IMR-90 (cell line): Measurements from ENCODE around the gene DMRT3. TPM values are rescaled to one million over a fixed set of nuclear protein-coding genes. Genes with fewer than 3 reads are reported as not detected.

Source experiments
- ATAC-seq: fragments of 200-7000 bp; cut with Tn5 transposase; 2 replicates; pipeline ENCODE4 v1.9.1; 2020; ENCODE audit warnings: low read depth, mild to moderate bottlenecking, moderate library complexity
- BruUV-seq: library from RNA; stranded (reverse); fragments of 400-500 nt; replicated peaks from 2 replicates; lab custom pipeline; 2021; lab: Mats Ljungman, UMichigan
- CTCF ChIA-PET: fragments of 300-600 bp; formaldehyde crosslinking; extraction: SDS; loops from one replicate; lab custom pipeline; 2021; ENCODE audit warnings: antibody characterized with exemption; lab: Yijun Ruan, JAX
- POLR2A ChIA-PET: fragments of 300-600 bp; sonication (Branson Sonifier 250); formaldehyde crosslinking; loops from one replicate; lab custom pipeline; 2022; ENCODE audit warnings: antibody characterized with exemption; ENCODE audit not compliant: unreplicated experiment; lab: Charles Lee
- DNase-seq: peaks from one replicate; pipeline ENCODE4 v3.0.0; 2013
- H2AFZ ChIP-seq: replicated peaks from 2 replicates; pipeline ENCODE3; 2013; ENCODE audit warnings: low read length, mild to moderate bottlenecking; ENCODE audit not compliant: poor library complexity
- H2AK5ac ChIP-seq: 2 replicates; pipeline ENCODE4 v1.6.1; 2013; ENCODE audit warnings: low read depth, low read length, inconsistent platforms
- H2AK9ac ChIP-seq: replicated peaks from 2 replicates; pipeline ENCODE3; 2013; ENCODE audit warnings: mild to moderate bottlenecking, low read depth, low read length, moderate library complexity; ENCODE audit not compliant: poor library complexity
- H2BK120ac ChIP-seq: 2 replicates; pipeline ENCODE4 v1.6.1; 2013; ENCODE audit warnings: low read depth, low read length, inconsistent platforms
- H2BK15ac ChIP-seq: 3 replicates; pipeline ENCODE4 v1.6.1; 2013; ENCODE audit warnings: low read depth, low read length, inconsistent platforms
- H2BK20ac ChIP-seq: 2 replicates; pipeline ENCODE4 v1.6.1; 2013; ENCODE audit warnings: low read depth, mild to moderate bottlenecking, inconsistent platforms, low read length, moderate library complexity
- H2BK5ac ChIP-seq: 2 replicates; pipeline ENCODE4 v1.6.1; 2013; ENCODE audit warnings: mild to moderate bottlenecking, low read depth, low read length, inconsistent platforms; ENCODE audit not compliant: poor library complexity, severe bottlenecking
- H3K14ac ChIP-seq: replicated peaks from 2 replicates; pipeline ENCODE4 v1.6.1; 2013; ENCODE audit warnings: low read depth, low read length, inconsistent platforms
- H3K18ac ChIP-seq: 2 replicates; pipeline ENCODE4 v1.6.1; 2013; ENCODE audit warnings: low read depth, low read length, control low read depth
- H3K23ac ChIP-seq: 2 replicates; pipeline ENCODE4 v1.6.1; 2013; ENCODE audit warnings: low read depth, low read length, inconsistent platforms
- H3K27ac ChIP-seq: 2 replicates; pipeline ENCODE4 v1.5.1; 2013; ENCODE audit warnings: mild to moderate bottlenecking, control low read depth, low read length; ENCODE audit not compliant: insufficient read depth
- H3K27me3 ChIP-seq: 2 replicates; pipeline ENCODE4 v1.6.1; 2013; ENCODE audit warnings: low read length; ENCODE audit not compliant: control insufficient read depth, insufficient read depth
- H3K36me3 ChIP-seq: 2 replicates; pipeline ENCODE4 v1.6.1; 2013; ENCODE audit warnings: low read length, mixed read lengths; ENCODE audit not compliant: control insufficient read depth, insufficient read depth
- H3K4ac ChIP-seq: 2 replicates; pipeline ENCODE4 v1.6.1; 2013; ENCODE audit warnings: low read depth, low read length, inconsistent platforms
- H3K4me1 ChIP-seq: 2 replicates; pipeline ENCODE4 v1.6.1; 2013; ENCODE audit warnings: low read length, mixed read lengths; ENCODE audit not compliant: control insufficient read depth, insufficient read depth
- H3K4me2 ChIP-seq: 2 replicates; pipeline ENCODE4 v1.6.1; 2013; ENCODE audit warnings: low read depth, mild to moderate bottlenecking, control low read depth, low read length, moderate library complexity
- H3K4me3 ChIP-seq: 2 replicates; pipeline ENCODE4 v1.5.1; 2013; ENCODE audit warnings: low read depth, mild to moderate bottlenecking, control low read depth, low read length, moderate library complexity; ENCODE audit not compliant: insufficient read depth
- H3K56ac ChIP-seq: 2 replicates; pipeline ENCODE4 v1.6.1; 2013; ENCODE audit warnings: low read length, inconsistent platforms; ENCODE audit not compliant: insufficient read depth; ENCODE audit errors: extremely low read depth
- H3K79me1 ChIP-seq, 2 experiments: 2 replicates each; pipeline ENCODE4 v1.6.1; 2013; ENCODE audit warnings: low read length in 2 of 2, inconsistent platforms in 1 of 2, low read depth in 1 of 2
- H3K9ac ChIP-seq: 2 replicates; pipeline ENCODE4 v1.6.1; 2013; ENCODE audit warnings: low read depth, low read length, control low read depth
- H3K9me1 ChIP-seq: 2 replicates; pipeline ENCODE4 v1.6.1; 2013; ENCODE audit warnings: low read length, inconsistent platforms; ENCODE audit not compliant: insufficient read depth
- H3K9me3 ChIP-seq: 2 replicates; pipeline ENCODE4 v1.6.1; 2013; ENCODE audit warnings: low read length; ENCODE audit not compliant: control insufficient read depth, insufficient read depth
- H4K20me1 ChIP-seq: 2 replicates; pipeline ENCODE4 v1.6.1; 2013; ENCODE audit warnings: low read length, inconsistent platforms; ENCODE audit not compliant: insufficient read depth
- H4K5ac ChIP-seq: 2 replicates; pipeline ENCODE4 v1.6.1; 2013; ENCODE audit warnings: mild to moderate bottlenecking, low read depth, low read length, control low read depth
- H4K8ac ChIP-seq, 2 experiments: 2 replicates each; pipeline ENCODE4 v1.6.1; 2013; ENCODE audit warnings: low read depth in 2 of 2, low read length in 2 of 2, control low read depth in 1 of 2, inconsistent platforms in 1 of 2
- H4K91ac ChIP-seq: 2 replicates; pipeline ENCODE4 v1.6.1; 2013; ENCODE audit warnings: low read depth, low read length, inconsistent platforms; ENCODE audit not compliant: insufficient read depth
- BHLHE40 ChIP-seq: fragments of 150-350 bp; IDR thresholded peaks from 2 replicates; pipeline ENCODE4 v1.6.1; 2016; ENCODE audit warnings: mild to moderate bottlenecking, low read depth, low read length
- CEBPB ChIP-seq: IDR thresholded peaks from 2 replicates; pipeline ENCODE4 v1.6.1; 2012; ENCODE audit warnings: low read depth, low read length, improper control_type of control experiment
- CHD1 ChIP-seq: IDR thresholded peaks from 2 replicates; pipeline ENCODE4 v1.6.1; 2012; ENCODE audit warnings: low read depth, low read length, improper control_type of control experiment
- CTCF ChIP-seq: conservative IDR thresholded peaks from 2 replicates; pipeline ENCODE4 v1.5.1; 2012; ENCODE audit warnings: mild to moderate bottlenecking, low read depth, low read length, improper control_type of control experiment
- FOS ChIP-seq: fragments of 150-350 bp; IDR thresholded peaks from 2 replicates; pipeline ENCODE4 v1.6.1; 2016; ENCODE audit warnings: low read depth, low read length
- MAFK ChIP-seq: IDR thresholded peaks from 2 replicates; pipeline ENCODE4 v1.6.1; 2012; ENCODE audit warnings: low read depth, low read length, improper control_type of control experiment
- MAZ ChIP-seq: IDR thresholded peaks from 2 replicates; pipeline ENCODE4 v1.6.1; 2012; ENCODE audit warnings: low read depth, mild to moderate bottlenecking, low read length, improper control_type of control experiment, moderate library complexity, borderline replicate concordance
- MXI1 ChIP-seq: IDR thresholded peaks from 2 replicates; pipeline ENCODE4 v1.6.1; 2012; ENCODE audit warnings: low read depth, mild to moderate bottlenecking, low read length, moderate library complexity, borderline replicate concordance
- NFE2L2 ChIP-seq: fragments of 150-350 bp; IDR thresholded peaks from 2 replicates; pipeline ENCODE4 v1.6.1; 2016; ENCODE audit warnings: low read depth, mild to moderate bottlenecking, low read length
- POLR2A ChIP-seq: IDR thresholded peaks from 2 replicates; pipeline ENCODE4 v1.6.1; 2012; ENCODE audit warnings: mild to moderate bottlenecking, low read depth, low read length
- RAD21 ChIP-seq: IDR thresholded peaks from 2 replicates; pipeline ENCODE4 v1.6.1; 2012; ENCODE audit warnings: low read length, improper control_type of control experiment
- RCOR1 ChIP-seq: IDR thresholded peaks from 2 replicates; pipeline ENCODE4 v1.6.1; 2012; ENCODE audit warnings: mild to moderate bottlenecking, low read length, improper control_type of control experiment; ENCODE audit not compliant: insufficient replicate concordance
- RFX5 ChIP-seq: IDR thresholded peaks from 2 replicates; pipeline ENCODE4 v1.8.0; 2012; ENCODE audit warnings: low read depth, mild to moderate bottlenecking, low read length, moderate library complexity
- SMC3 ChIP-seq: fragments of 150-350 bp; IDR thresholded peaks from 2 replicates; pipeline ENCODE4 v1.6.1; 2016; ENCODE audit warnings: low read depth, mild to moderate bottlenecking, antibody characterized with exemption, low read length, moderate library complexity
- USF2 ChIP-seq: fragments of 150-350 bp; IDR thresholded peaks from 2 replicates; pipeline ENCODE4 v1.6.1; 2017; ENCODE audit warnings: mild to moderate bottlenecking, antibody characterized with exemption, low read length, low read depth
- WGBS, 2 experiments: methylation state at CpG; one replicate each; pipeline versions ENCODE4 v1.1.5 to v1.1.7; 2013; ENCODE audit warnings: missing lambda C conversion rate in 2 of 2; ENCODE audit not compliant: insufficient read length in 1 of 2; ENCODE audit errors: extremely low coverage in 2 of 2; 5-methylcytosine and 5-hydroxymethylcytosine counted together
- dilution Hi-C: fragments of 300-500 bp; cut with HindIII; formaldehyde crosslinking; loops from one replicate; pipeline ENCODE4 v1.14.3; 2018; ENCODE audit warnings: low sequenced_read_pairs; ENCODE audit not compliant: unreplicated experiment
- in situ Hi-C: fragments of 300-500 bp; cut with MboI; formaldehyde crosslinking; loops from 3 replicates; pipeline ENCODE4 v1.14.3; 2019; ENCODE audit warnings: low sequenced_read_pairs, inconsistent platforms, mixed read lengths
- intact Hi-C: fragments of 100-400 bp; cut with micrococcal nuclease; formaldehyde crosslinking; loops from 2 replicates; pipeline ENCODE4 v1.10.0; 2022
- polyA plus RNA-seq, 3 experiments: library from polyadenylated mRNA; depleted of rRNA; stranded (reverse); fragments of >200 nt; gene quantifications; 2 replicates each; pipeline ENCODE4 v1.2.3, GENCODE V29; 2012; ENCODE audit warnings: low replicate concordance in 1 of 3
- total RNA-seq: library from RNA; depleted of rRNA; stranded (reverse); fragments of >200 nt; gene quantifications from 2 replicates; pipeline ENCODE4 v1.2.3, GENCODE V29; 2012
- TF ChIP-seq, protein P1 (sequence below): fragments of 150-350 bp; IDR thresholded peaks from 2 replicates; pipeline ENCODE4 v1.6.1; 2016; ENCODE audit warnings: low read depth, mild to moderate bottlenecking, low read length, moderate library complexity, borderline replicate concordance

Gene DMRT3
- total and polyA plus RNA-seq, 2 of the 4 experiments (the other 2 are of a cell fraction): not detected

- in situ Hi-C loops: no loop called here
- H2AK9ac ChIP-seq: no peak overlapping the region
- TF ChIP-seq MAZ (no peak), NFE2L2 (no peak), MAFK (no peak), RFX5 (no peak), RAD21 (no peak), MXI1 (no peak), CEBPB (no peak), SMC3 (no peak), USF2 (no peak), CTCF (no peak), POLR2A (no peak), BHLHE40 (no peak), RCOR1 (no peak), CHD1 (no peak), FOS (no peak)
- TF ChIP-seq, protein P1, sequence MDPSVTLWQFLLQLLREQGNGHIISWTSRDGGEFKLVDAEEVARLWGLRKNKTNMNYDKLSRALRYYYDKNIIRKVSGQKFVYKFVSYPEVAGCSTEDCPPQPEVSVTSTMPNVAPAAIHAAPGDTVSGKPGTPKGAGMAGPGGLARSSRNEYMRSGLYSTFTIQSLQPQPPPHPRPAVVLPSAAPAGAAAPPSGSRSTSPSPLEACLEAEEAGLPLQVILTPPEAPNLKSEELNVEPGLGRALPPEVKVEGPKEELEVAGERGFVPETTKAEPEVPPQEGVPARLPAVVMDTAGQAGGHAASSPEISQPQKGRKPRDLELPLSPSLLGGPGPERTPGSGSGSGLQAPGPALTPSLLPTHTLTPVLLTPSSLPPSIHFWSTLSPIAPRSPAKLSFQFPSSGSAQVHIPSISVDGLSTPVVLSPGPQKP: no peak
- H3K23ac ChIP-seq: no peak overlapping the region
- no peak overlapping the region for H4K91ac ChIP-seq
- H2BK120ac ChIP-seq: no peak overlapping the region
- no peak overlapping the region for H2BK5ac ChIP-seq
- no peak overlapping the region for H3K4me3 ChIP-seq
- H3K4ac ChIP-seq: no peak overlapping the region
- H3K18ac ChIP-seq: no peak overlapping the region
- H4K5ac ChIP-seq: no peak overlapping the region
- no peak overlapping the region for H2AK5ac ChIP-seq
- H3K4me1 ChIP-seq: no peaks in the 10 kb centered on the region
- H3K14ac ChIP-seq: no peak overlapping the region
- no peaks in the 10 kb centered on the region for H3K9me1 ChIP-seq
- H3K9me3 ChIP-seq: peaks cover 14% of the 10 kb centered on the region; the same call in 1 of the 2 replicates
- peaks cover 86% of the 10 kb centered on the region for H3K27me3 ChIP-seq
- no peak overlapping the region for H2BK15ac ChIP-seq
- CTCF ChIA-PET: interaction anchor here (0.6 kb wide), 1 partner anchor 77 kb away, joined by 3 read pairs; no protein-coding TSS in a partner anchor
- H2AFZ ChIP-seq: no peak overlapping the region
- no peak overlapping the region for H3K9ac ChIP-seq
- DNase-seq: no peak
- no peak overlapping the region for H3K56ac ChIP-seq
- no peak overlapping the region for H4K8ac ChIP-seq
- H3K27ac ChIP-seq: no peak overlapping the region
- intact Hi-C loops: no loop called here
- no peak for ATAC-seq
- no peaks in the 10 kb centered on the region for H3K36me3 ChIP-seq
- H2BK20ac ChIP-seq: no peak overlapping the region
- H3K4me2 ChIP-seq: no peak overlapping the region
- dilution Hi-C loops: no loop called here
- POLR2A ChIA-PET: no interaction called here
- H4K20me1 ChIP-seq: no peaks in the 10 kb centered on the region
- WGBS, 2 experiments: no CpG with 5 or more reads among the region's 23 CpGs
- no peaks in the 10 kb centered on the region for H3K79me1 ChIP-seq
- BruUV-seq: no TSS peak
Observed at GRCh38 chr9:975740-976257, 656 bp upstream of the DMRT3 start.
